Activated T-helper 17 cell treated with anti-CD3 and anti-CD28 coated beads, Interleukin-2, amount 50 U/mL, for 72 hours (primary cell): ENCODE measurements around the gene USP49. TPM values are rescaled to one million over a fixed set of nuclear protein-coding genes. Genes with fewer than 3 reads are reported as not detected.

Experiments
- ATAC-seq: fragments of 150-1000 bp; cut with Tn5 transposase; replicated peaks from 2 replicates; pipeline ENCODE4 v1.10.0; 2021; ENCODE audit warnings: mild to moderate bottlenecking, moderate library complexity
- H3K27ac Mint-ChIP-seq: one replicate; pipeline ENCODE4 v1.8.0; 2022; ENCODE audit warnings: mixed read lengths
- H3K27me3 Mint-ChIP-seq: one replicate; pipeline ENCODE4 v1.8.0; 2022; ENCODE audit warnings: mixed read lengths
- H3K36me3 Mint-ChIP-seq: one replicate; pipeline ENCODE4 v1.8.0; 2022; ENCODE audit warnings: low read depth, mild to moderate bottlenecking, mixed read lengths
- H3K4me1 Mint-ChIP-seq: one replicate; pipeline ENCODE4 v1.8.0; 2022; ENCODE audit warnings: mixed read lengths
- H3K4me3 Mint-ChIP-seq: one replicate; pipeline ENCODE4 v1.8.0; 2022; ENCODE audit warnings: mild to moderate bottlenecking, mixed read lengths
- H3K9me3 Mint-ChIP-seq: one replicate; pipeline ENCODE4 v1.8.0; 2022; ENCODE audit warnings: mixed read lengths
- total RNA-seq, 2 donors: library from RNA; stranded (reverse); gene quantifications; one replicate each; pipeline ENCODE4 v1.2.3, GENCODE V29; 2022

The USP49 gene
- total RNA-seq, 2 donors from 2014 or later, result 8.0 to 12.0 TPM

GRCh38 chr6:41909727-41910126, 14.6 kb upstream of the USP49 start:
- peaks cover 5% of the 10 kb centered on the region for H3K4me1 Mint-ChIP-seq
- H3K27ac Mint-ChIP-seq, result no peak overlapping the region
- ATAC-seq, result no peak
- no peaks in the 10 kb centered on the region for H3K27me3 Mint-ChIP-seq
- H3K36me3 Mint-ChIP-seq, result peaks cover 81% of the 10 kb centered on the region
- H3K9me3 Mint-ChIP-seq, result no peaks in the 10 kb centered on the region
- no peak overlapping the region for H3K4me3 Mint-ChIP-seq

DNA sequence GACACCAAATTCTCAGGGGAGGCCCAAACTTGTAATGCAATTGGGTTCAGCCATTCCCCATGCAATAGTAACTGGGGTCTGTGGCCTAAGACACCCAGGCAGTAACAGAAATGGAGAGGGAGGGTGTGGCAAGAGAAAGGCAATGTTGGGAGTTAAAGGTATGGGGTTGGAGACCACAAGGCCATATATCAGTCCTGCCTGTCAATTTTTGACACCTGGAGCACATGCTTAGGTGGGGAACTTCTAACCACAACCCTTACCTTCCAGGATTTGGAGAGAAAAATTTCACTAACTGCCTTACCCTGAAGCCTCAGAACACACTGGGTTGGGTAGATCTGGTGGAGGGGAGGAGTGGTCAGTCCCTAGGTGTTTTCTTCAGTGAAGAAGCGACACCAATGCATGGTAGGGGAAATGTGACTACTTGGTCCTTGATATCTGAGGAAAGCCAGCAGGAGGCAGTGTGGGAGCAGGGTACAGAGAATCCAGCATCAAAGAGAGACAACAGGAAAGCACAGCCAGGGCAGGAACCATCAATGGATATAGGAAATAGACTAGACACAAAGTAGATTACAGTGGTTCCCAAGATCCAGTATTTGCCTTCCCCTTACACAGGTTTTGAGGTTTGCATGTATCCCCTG, 6.8 kb upstream of the USP49 start:
- Mint-ChIP-seq H3K27me3 (no peaks in the 10 kb centered on the region), H3K9me3 (no peaks in the 10 kb centered on the region), H3K27ac (no peak overlapping the region), H3K4me1 (no peaks in the 10 kb centered on the region), H3K4me3 (no peak overlapping the region), H3K36me3 (peaks cover 18% of the 10 kb centered on the region)
- peak; percentile 75 for ATAC-seq

GRCh38 chr6:41900861-41901260, 5.7 kb upstream of the USP49 start:
- no peaks in the 10 kb centered on the region for H3K9me3 Mint-ChIP-seq
- no peaks in the 10 kb centered on the region for H3K27me3 Mint-ChIP-seq
- no peak overlapping the region for H3K4me3 Mint-ChIP-seq
- peaks cover 6% of the 10 kb centered on the region for H3K4me1 Mint-ChIP-seq
- no peak overlapping the region for H3K27ac Mint-ChIP-seq
- ATAC-seq, result no peak
- peaks cover 10% of the 10 kb centered on the region for H3K36me3 Mint-ChIP-seq

- no peak for ATAC-seq
- Mint-ChIP-seq H3K27ac (peak overlapping the region; percentile 93), H3K4me3 (no peak overlapping the region), H3K36me3 (peaks cover 7% of the 10 kb centered on the region), H3K27me3 (no peaks in the 10 kb centered on the region), H3K9me3 (no peaks in the 10 kb centered on the region), H3K4me1 (peaks cover 10% of the 10 kb centered on the region)
Measured at GRCh38 chr6:41896281-41896680, 1.1 kb upstream of the USP49 start.

DNA sequence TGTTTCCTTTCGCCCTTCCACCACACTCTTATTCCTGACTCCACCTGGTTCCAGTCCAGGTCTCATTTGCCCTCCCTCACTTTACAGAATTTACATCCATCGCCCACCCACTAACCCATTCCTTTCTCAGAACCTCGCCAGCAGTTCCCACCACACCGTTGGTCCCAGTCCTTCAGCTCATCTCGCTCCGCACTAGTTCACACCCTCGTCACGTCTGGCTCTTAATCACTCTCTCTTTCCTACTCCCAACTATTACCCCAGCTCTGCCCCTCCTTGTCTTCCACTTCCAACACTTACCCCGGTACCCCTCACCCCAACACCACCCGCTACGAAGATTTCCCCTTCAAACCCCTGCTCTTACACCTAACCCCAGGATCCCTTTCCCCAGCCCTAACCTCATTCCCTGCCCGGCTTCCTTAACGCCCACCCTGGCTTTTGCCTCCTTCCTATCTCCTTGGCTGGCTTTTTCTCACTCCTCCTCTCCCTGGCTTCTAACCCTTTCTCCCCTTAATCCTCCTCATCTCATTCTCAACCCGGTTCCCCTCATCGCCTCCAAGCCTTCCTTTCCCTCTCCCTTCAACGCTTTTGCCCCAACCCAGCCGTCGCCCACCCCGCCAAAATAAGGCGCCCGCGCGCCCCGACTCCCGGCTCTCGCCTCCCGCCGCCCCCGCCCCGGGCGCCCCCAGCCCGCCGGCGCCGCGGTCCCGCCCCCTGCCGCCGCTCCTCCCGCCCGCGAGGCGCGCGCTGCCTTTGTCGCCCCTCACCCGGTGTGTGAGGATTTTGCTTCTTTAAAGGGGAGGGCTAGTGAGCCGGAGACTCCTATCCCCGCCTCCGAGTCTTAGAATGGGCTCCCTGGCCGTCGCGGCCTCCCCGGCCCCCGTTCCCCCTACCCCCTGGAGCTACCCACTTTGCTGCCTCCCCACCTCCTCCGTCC, 542 bp downstream of the USP49 start:
- peaks cover 10% of the 10 kb centered on the region for H3K4me1 Mint-ChIP-seq
- no peak overlapping the region for H3K27ac Mint-ChIP-seq
- H3K4me3 Mint-ChIP-seq, result no peak overlapping the region
- ATAC-seq, result peak; percentile 33
- H3K9me3 Mint-ChIP-seq, result no peaks in the 10 kb centered on the region
- H3K36me3 Mint-ChIP-seq, result peaks cover 7% of the 10 kb centered on the region
- H3K27me3 Mint-ChIP-seq, result no peaks in the 10 kb centered on the region

DNA sequence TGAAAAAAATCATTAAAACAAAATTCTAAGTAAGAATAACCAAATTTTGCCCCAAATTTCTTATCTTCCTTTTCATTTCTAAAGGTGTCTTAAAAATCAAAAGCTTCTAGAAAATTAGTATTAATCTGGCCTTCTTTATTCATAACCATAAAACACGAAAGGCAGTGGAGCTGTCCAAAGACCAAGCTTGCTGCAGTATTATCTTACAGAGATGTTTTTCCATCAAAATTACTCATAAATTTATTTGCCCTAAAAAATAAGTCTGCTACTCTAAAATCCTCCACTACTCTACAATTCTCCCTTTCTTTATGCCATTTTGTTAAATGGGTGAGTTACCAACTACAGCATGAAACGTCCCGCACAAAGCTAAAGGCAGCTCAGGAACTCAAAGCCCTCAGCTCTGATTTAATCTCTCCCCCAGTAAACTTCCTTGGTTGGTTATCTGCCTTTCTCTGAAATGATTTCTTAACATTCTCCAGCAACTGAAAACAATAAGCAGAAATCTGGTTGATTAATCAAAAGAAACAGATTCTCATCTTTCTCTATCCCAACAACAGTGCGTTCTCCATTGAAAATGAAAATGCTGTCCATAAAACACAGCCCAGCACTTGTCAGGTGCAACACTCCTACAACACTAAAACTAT, 2.1 kb downstream of the USP49 start:
- no peak for ATAC-seq
- Mint-ChIP-seq H3K27me3 (no peaks in the 10 kb centered on the region), H3K4me3 (no peak overlapping the region), H3K4me1 (peaks cover 10% of the 10 kb centered on the region), H3K27ac (no peak overlapping the region), H3K36me3 (peaks cover 7% of the 10 kb centered on the region), H3K9me3 (no peaks in the 10 kb centered on the region)

DNA sequence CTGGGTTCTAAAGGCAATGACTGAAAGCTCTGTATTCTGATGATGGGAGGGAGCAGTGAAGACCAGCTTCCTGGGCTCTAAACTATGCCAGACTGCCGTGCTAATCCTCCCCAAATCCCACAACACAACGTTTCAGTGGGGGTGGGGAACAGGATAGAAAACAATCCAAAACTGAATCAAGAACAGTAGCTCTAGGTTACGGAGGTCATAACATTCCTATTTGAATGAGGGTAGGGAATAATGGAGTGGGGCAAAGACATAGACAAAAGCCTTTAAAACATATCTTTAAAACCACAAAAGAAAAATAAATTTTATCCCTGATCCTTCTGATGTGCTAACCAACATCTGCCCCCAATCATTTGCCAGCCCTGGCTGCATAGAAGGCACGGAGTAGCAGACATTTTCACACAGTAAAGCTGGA, 7.8 kb downstream of the USP49 start:
- Mint-ChIP-seq H3K27ac (no peak overlapping the region), H3K4me1 (no peaks in the 10 kb centered on the region), H3K27me3 (no peaks in the 10 kb centered on the region), H3K36me3 (no peaks in the 10 kb centered on the region), H3K4me3 (no peak overlapping the region), H3K9me3 (no peaks in the 10 kb centered on the region)
- no peak for ATAC-seq

- ATAC-seq, result no peak
- no peak overlapping the region for H3K4me3 Mint-ChIP-seq
- H3K27ac Mint-ChIP-seq, result no peak overlapping the region
- no peaks in the 10 kb centered on the region for H3K9me3 Mint-ChIP-seq
- H3K27me3 Mint-ChIP-seq, result no peaks in the 10 kb centered on the region
- H3K4me1 Mint-ChIP-seq, result no peaks in the 10 kb centered on the region
- H3K36me3 Mint-ChIP-seq, result no peaks in the 10 kb centered on the region
Measured at GRCh38 chr6:41885930-41886329, 9.2 kb downstream of the USP49 start.

DNA sequence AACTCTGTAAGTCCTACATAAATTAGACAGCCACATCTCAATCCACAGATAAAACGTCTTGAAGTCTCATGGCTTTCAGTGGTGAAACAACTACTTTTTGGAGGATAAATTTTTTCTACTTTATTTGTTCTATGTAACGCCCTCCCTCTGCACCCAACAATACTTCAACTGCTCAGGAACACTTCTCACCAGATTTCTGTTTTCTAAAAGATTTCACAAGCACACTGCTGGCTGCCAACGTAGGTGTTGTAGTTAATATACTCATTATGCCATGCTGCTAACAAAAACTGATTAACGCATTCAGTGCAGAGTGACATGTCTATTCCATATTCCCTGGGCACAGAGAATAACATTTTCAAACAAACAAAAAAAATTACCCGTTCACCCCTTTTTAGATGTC, 10.2 kb downstream of the USP49 start:
- Mint-ChIP-seq H3K27me3 (no peaks in the 10 kb centered on the region), H3K27ac (no peak overlapping the region), H3K36me3 (no peaks in the 10 kb centered on the region), H3K4me1 (no peaks in the 10 kb centered on the region), H3K4me3 (no peak overlapping the region), H3K9me3 (no peaks in the 10 kb centered on the region)
- ATAC-seq, result no peak

DNA sequence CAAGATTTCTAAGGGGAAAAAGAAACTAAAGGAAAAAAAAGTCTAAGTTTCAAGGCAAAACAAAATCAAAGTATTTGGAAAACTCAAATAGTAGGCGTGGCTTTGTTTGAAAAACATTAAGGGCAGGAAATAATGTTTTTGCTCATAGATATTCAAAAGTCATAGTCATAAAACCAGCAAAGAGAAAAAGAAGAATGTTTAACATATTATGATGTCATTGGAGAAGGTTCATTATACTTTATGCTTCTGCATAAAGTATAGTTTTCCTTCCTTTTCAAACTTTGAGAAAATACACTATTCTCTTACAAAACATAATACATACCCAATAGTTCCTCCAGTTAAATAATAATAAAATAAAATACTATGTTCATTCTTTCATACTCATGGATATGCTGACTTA, 13.7 kb downstream of the USP49 start:
- no peaks in the 10 kb centered on the region for H3K4me1 Mint-ChIP-seq
- H3K36me3 Mint-ChIP-seq, result no peaks in the 10 kb centered on the region
- no peak overlapping the region for H3K4me3 Mint-ChIP-seq
- no peaks in the 10 kb centered on the region for H3K9me3 Mint-ChIP-seq
- no peak overlapping the region for H3K27ac Mint-ChIP-seq
- H3K27me3 Mint-ChIP-seq, result no peaks in the 10 kb centered on the region
- no peak for ATAC-seq

GRCh38 chr6:41878961-41879405, 16.2 kb downstream of the USP49 start:
- no peaks in the 10 kb centered on the region for H3K9me3 Mint-ChIP-seq
- no peak overlapping the region for H3K27ac Mint-ChIP-seq
- no peak for ATAC-seq
- H3K36me3 Mint-ChIP-seq, result no peaks in the 10 kb centered on the region
- no peak overlapping the region for H3K4me3 Mint-ChIP-seq
- H3K4me1 Mint-ChIP-seq, result no peaks in the 10 kb centered on the region
- H3K27me3 Mint-ChIP-seq, result no peaks in the 10 kb centered on the region

GRCh38 chr6:41878246-41878645, 16.9 kb downstream of the USP49 start:
- ATAC-seq, result no peak
- Mint-ChIP-seq H3K36me3 (no peaks in the 10 kb centered on the region), H3K27me3 (no peaks in the 10 kb centered on the region), H3K4me1 (no peaks in the 10 kb centered on the region), H3K27ac (no peak overlapping the region), H3K4me3 (no peak overlapping the region), H3K9me3 (no peaks in the 10 kb centered on the region)

- Mint-ChIP-seq H3K27ac (no peak overlapping the region), H3K4me1 (no peaks in the 10 kb centered on the region), H3K9me3 (no peaks in the 10 kb centered on the region), H3K27me3 (no peaks in the 10 kb centered on the region), H3K4me3 (no peak overlapping the region), H3K36me3 (no peaks in the 10 kb centered on the region)
- ATAC-seq, result no peak
Measured at GRCh38 chr6:41877051-41877680, 18.0 kb downstream of the USP49 start.

DNA sequence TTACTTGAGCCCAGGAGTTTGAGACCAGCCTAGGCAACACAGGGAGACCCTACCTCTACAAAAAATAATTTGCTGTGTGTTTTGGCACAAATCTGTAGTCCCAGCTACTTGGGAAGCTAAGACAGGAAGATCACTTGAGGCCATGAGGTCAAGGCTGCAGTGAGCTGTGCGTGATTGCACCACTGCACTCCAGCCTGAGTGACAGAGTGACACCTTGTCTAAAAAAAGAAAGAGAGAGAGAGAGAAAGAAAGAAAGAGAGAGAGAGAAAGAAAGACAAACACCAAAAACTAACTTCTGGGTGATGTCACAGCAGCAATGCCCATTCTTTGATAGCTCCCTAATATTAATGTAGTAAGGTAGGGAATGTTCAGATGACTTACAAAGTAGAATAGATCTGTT, 20.4 kb downstream of the USP49 start:
- no peak for ATAC-seq
- Mint-ChIP-seq H3K36me3 (peaks cover 5% of the 10 kb centered on the region), H3K27ac (no peak overlapping the region), H3K4me3 (no peak overlapping the region), H3K4me1 (no peaks in the 10 kb centered on the region), H3K27me3 (no peaks in the 10 kb centered on the region), H3K9me3 (no peaks in the 10 kb centered on the region)
